Upper lobe of left lung (tissue), 6 donors: Measurements from ENCODE around the gene SLIT1. TPM values are rescaled to one million over a fixed set of nuclear protein-coding genes. Genes with fewer than 3 reads are reported as not detected.

Source experiments
- ATAC-seq, 2 donors: fragments of 200-7000 bp; cut with Tn5 transposase; one replicate each; pipeline ENCODE4 v1.9.1; 2022; ENCODE audit warnings: mild to moderate bottlenecking in 2 of 2, moderate library complexity in 2 of 2; ENCODE audit not compliant: low FRiP score in 2 of 2
- DNase-seq, 2 donors: peaks; one replicate each; pipeline ENCODE4 v3.0.0-alpha.2; 2019 to 2020
- H3K27ac ChIP-seq, 4 donors: fragments of 200-600 bp; sonication (generic); one replicate each; pipeline ENCODE4 v1.5.1; 2016 to 2019
- H3K27me3 ChIP-seq, 4 donors: fragments of 200-600 bp; sonication (generic); one replicate each; pipeline ENCODE4 v1.5.1; 2017 to 2019
- H3K36me3 ChIP-seq, 4 donors: fragments of 200-600 bp; sonication (generic); one replicate each; pipeline ENCODE4 v1.5.1; 2016 to 2019
- H3K4me1 ChIP-seq, 4 donors: fragments of 200-600 bp; sonication (generic); one replicate each; pipeline ENCODE4 v1.5.1; 2018 to 2019
- H3K4me3 ChIP-seq, 4 donors: fragments of 200-600 bp; sonication (generic); one replicate each; pipeline ENCODE4 v1.5.1; 2017 to 2019; ENCODE audit warnings: mild to moderate bottlenecking in 2 of 4, moderate library complexity in 1 of 4
- H3K9me3 ChIP-seq, 4 donors: fragments of 200-600 bp; sonication (generic); one replicate each; pipeline ENCODE4 v1.5.1; 2018 to 2019
- CTCF ChIP-seq, 6 experiments: fragments of 450-650 bp in 4 of 6; fragments of 200-600 bp in 2 of 6; sonication (generic) in 2 of 6; IDR thresholded peaks; one replicate each; pipeline ENCODE4 v1.5.1; 2016 to 2019; ENCODE audit warnings: antibody characterized with exemption in 6 of 6
- EP300 ChIP-seq, 4 donors: sonication (generic); formaldehyde crosslinking; IDR thresholded peaks; one replicate each; pipeline ENCODE4 v1.5.1; 2017; ENCODE audit warnings: antibody characterized with exemption in 4 of 4, control low read depth in 2 of 4
- POLR2A ChIP-seq, 4 donors: fragments of 450-650 bp; IDR thresholded peaks; one replicate each; pipeline ENCODE4 v1.5.1; 2016 to 2017; ENCODE audit warnings: antibody characterized with exemption in 4 of 4, mild to moderate bottlenecking in 2 of 4
- POLR2AphosphoS5 ChIP-seq, 2 donors: sonication (generic); formaldehyde crosslinking; IDR thresholded peaks; one replicate each; pipeline ENCODE4 v1.5.1; 2017; ENCODE audit warnings: antibody characterized with exemption in 2 of 2
- WGBS, 2 donors: methylation state at CpG; one replicate each; pipeline ENCODE4 v1.1.5; 2017 to 2018; 5-methylcytosine and 5-hydroxymethylcytosine counted together
- total RNA-seq, 6 donors: library from RNA; depleted of rRNA in 4 of 6; stranded (reverse); fragments of >200 nt in 4 of 6; gene quantifications; one replicate each; pipeline versions ENCODE4 v1.1.0 to v1.2.1, GENCODE V29; 2016 to 2021
- donor health status: DM: no; HTN: no; CAD: no; lungs with moderate emphysema.
- donor health status: DM: no; HTN: yes; CAD: no; lungs with severe emphysema.

Gene SLIT1
- total RNA-seq = 1 to 10 TPM in 1 of 6 donors, under 1 TPM in 4, not detected in 1; 0.30 to 1.6 (median 0.54) TPM

GRCh38 chr10:97185326-97186058, at the start of gene SLIT1:
SLIT1 (minus strand) TSS chr10:97185959; CDS start chr10:97185674, 285 bp downstream.
- peak within 1 kb of the TSS in 2 of 4 donors; percentile 5 to 25 for H3K4me3 ChIP-seq
- DNase-seq = peak in 1 of 2 donors; percentile 82
- peaks cover 0 to 20% (median 12%) of the 10 kb centered on the region in 4 donors for H3K27me3 ChIP-seq
- H3K9me3 ChIP-seq = no peaks in the 10 kb centered on the region
- peaks cover 7 to 15% (median 9%) of the 10 kb centered on the region in 4 donors for H3K4me1 ChIP-seq
- no peak for ATAC-seq
- TF ChIP-seq POLR2AphosphoS5 (IDR thresholded peaks at IDR 0.05) (no peak), POLR2A (IDR thresholded peaks at IDR 0.05) (no peak), CTCF (IDR thresholded peaks at IDR 0.05) (no peak), EP300 (IDR thresholded peaks at IDR 0.05) (no peak)
- no peak within 1 kb of the TSS for H3K27ac ChIP-seq
- whole genome bisulfite sequencing, 2 donors = 2% methylated on average over 48 of the region's 74 CpGs; no CpG with 5 or more reads in 1 of the 2 donors
- no peaks in the 10 kb centered on the region for H3K36me3 ChIP-seq

DNA sequence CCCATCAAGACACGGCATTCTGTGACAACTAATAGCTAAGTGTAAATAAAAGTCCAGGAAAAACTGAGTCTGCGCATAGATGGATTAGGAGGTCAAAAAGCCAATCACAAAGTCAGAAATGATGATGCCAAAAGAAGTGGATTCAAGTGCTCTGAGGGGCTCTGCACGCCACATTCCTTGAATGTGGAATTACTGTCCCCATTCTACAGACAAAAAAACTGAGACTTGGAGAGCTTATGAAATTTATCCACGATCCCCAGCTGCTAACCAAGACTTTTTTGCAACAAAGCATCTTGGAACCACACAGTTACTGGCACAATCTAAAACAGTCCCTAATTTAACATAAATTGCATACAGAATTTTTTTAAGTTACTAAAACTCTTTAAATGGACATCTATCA, 49.6 kb upstream of the SLIT1 start:
- no peaks in the 10 kb centered on the region for H3K9me3 ChIP-seq
- no peak overlapping the region for H3K4me3 ChIP-seq
- peaks cover 0 to 30% (median 0%) of the 10 kb centered on the region in 4 donors for H3K36me3 ChIP-seq
- TF ChIP-seq POLR2AphosphoS5 (IDR thresholded peaks at IDR 0.05) = no peak
- TF ChIP-seq EP300 (IDR thresholded peaks at IDR 0.05) = no peak
- TF ChIP-seq CTCF (IDR thresholded peaks at IDR 0.05) = no peak
- ATAC-seq = no peak
- H3K27ac ChIP-seq = no peak overlapping the region
- H3K27me3 ChIP-seq = no peaks in the 10 kb centered on the region
- 95 to 96% methylated on average over 4 of the region's 4 CpGs for WGBS, 2 donors
- H3K4me1 ChIP-seq = no peaks in the 10 kb centered on the region
- DNase-seq = no peak

DNA sequence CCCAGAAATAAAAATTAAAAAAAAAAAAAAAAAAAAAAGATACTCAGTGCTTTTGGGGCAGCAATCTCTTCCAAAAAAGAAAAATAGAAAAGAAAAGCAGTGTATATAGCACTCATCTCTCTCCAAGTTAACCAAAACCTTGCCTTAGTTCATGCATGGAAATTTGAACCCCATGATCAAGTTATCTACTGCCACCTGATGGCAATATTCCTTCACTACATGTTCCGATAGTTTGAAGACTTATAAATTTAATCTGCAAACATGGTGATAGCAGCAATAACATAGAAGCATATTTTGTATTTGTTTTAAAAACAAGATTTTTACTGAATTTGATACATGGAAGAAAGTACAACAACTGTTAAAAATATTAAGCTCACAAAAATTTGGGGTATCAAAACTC, 48.6 kb upstream of the SLIT1 start:
- Histone ChIP-seq H3K4me3 (no peak overlapping the region), H3K27me3 (no peaks in the 10 kb centered on the region), H3K27ac (no peak overlapping the region), H3K4me1 (no peaks in the 10 kb centered on the region), H3K9me3 (no peaks in the 10 kb centered on the region), H3K36me3 (peaks cover 0 to 30% (median under 1%) of the 10 kb centered on the region in 4 donors)
- DNase-seq (no peak), ATAC-seq (no peak)
- no peak for TF ChIP-seq POLR2AphosphoS5 (IDR thresholded peaks at IDR 0.05)
- peak in 5 of 6 experiments; percentile 39 to 57 (median 50) for TF ChIP-seq CTCF (IDR thresholded peaks at IDR 0.05)
- no peak for TF ChIP-seq POLR2A (IDR thresholded peaks at IDR 0.05)
- TF ChIP-seq EP300 (IDR thresholded peaks at IDR 0.05) = no peak
- WGBS, 2 donors = 62 to 67% methylated on average over 1 of the region's 1 CpG

- H3K4me3 ChIP-seq = no peak overlapping the region
- no peak overlapping the region for H3K27ac ChIP-seq
- TF ChIP-seq EP300 (IDR thresholded peaks at IDR 0.05) = no peak
- no peaks in the 10 kb centered on the region for H3K9me3 ChIP-seq
- DNase-seq (no peak), ATAC-seq (no peak)
- peaks cover 5 to 44% (median 11%) of the 10 kb centered on the region in 4 donors for H3K36me3 ChIP-seq
- no peaks in the 10 kb centered on the region for H3K27me3 ChIP-seq
- H3K4me1 ChIP-seq = no peaks in the 10 kb centered on the region
- 96% methylated on average over 1 of the region's 1 CpG for WGBS, 2 donors
These were observed 44.4 kb upstream of the SLIT1 start for GRCh38 chr10:97230146-97230545.

GRCh38 chr10:97229322-97230015, 43.7 kb upstream of the SLIT1 start:
- H3K36me3 ChIP-seq = peaks cover 5 to 47% (median 13%) of the 10 kb centered on the region in 4 donors

More at GRCh38 chr10:97229322-97230015, 43.7 kb upstream of the SLIT1 start:
- no peak for TF ChIP-seq POLR2A (IDR thresholded peaks at IDR 0.05)
- TF ChIP-seq POLR2AphosphoS5 (IDR thresholded peaks at IDR 0.05) = no peak
- no peak for TF ChIP-seq CTCF (IDR thresholded peaks at IDR 0.05)
- no peak for TF ChIP-seq EP300 (IDR thresholded peaks at IDR 0.05)
- Histone ChIP-seq H3K4me1 (no peaks in the 10 kb centered on the region), H3K27ac (no peak overlapping the region), H3K4me3 (no peak overlapping the region), H3K9me3 (no peaks in the 10 kb centered on the region), H3K27me3 (no peaks in the 10 kb centered on the region)
- WGBS, 2 donors = 82 to 91% methylated on average over 1 of the region's 1 CpG
- DNase-seq = no peak
- no peak for ATAC-seq
